Trophoblast cell (in vitro differentiated cells and primary cell): ENCODE measurements around the gene ZIC2.

Experiments used
- DNase-seq, 2 donors: peaks; one replicate each; pipeline ENCODE4 v3.0.0-alpha.2; 2016
- H2AFZ ChIP-seq: 2 replicates; pipeline ENCODE4 v1.6.1; 2013; ENCODE audit warnings: low read length, moderate library complexity, mild to moderate bottlenecking; ENCODE audit not compliant: insufficient read depth, poor library complexity
- H2AK5ac ChIP-seq: 2 replicates; pipeline ENCODE4 v1.6.1; 2013; ENCODE audit warnings: mild to moderate bottlenecking, low read length
- H2BK120ac ChIP-seq: 2 replicates; pipeline ENCODE4 v1.6.1; 2013; ENCODE audit warnings: low read length, mild to moderate bottlenecking, moderate library complexity; ENCODE audit not compliant: insufficient read depth, poor library complexity
- H2BK12ac ChIP-seq: 2 replicates; pipeline ENCODE4 v1.6.1; 2013; ENCODE audit warnings: mild to moderate bottlenecking, low read length, moderate library complexity
- H2BK5ac ChIP-seq: 2 replicates; pipeline ENCODE4 v1.6.1; 2013; ENCODE audit warnings: low read length, low read depth, moderate library complexity, mild to moderate bottlenecking; ENCODE audit not compliant: poor library complexity
- H3K14ac ChIP-seq: 2 replicates; pipeline ENCODE4 v1.6.1; 2013; ENCODE audit warnings: mild to moderate bottlenecking, low read length
- H3K18ac ChIP-seq: 2 replicates; pipeline ENCODE4 v1.6.1; 2013; ENCODE audit warnings: mild to moderate bottlenecking, low read length
- H3K23ac ChIP-seq: 2 replicates; pipeline ENCODE4 v1.6.1; 2013; ENCODE audit warnings: low read length
- H3K27ac ChIP-seq: 2 replicates; pipeline ENCODE4 v1.5.1; 2013; ENCODE audit warnings: low read depth, mild to moderate bottlenecking, inconsistent platforms, low read length, moderate library complexity
- H3K27me3 ChIP-seq: 2 replicates; pipeline ENCODE4 v1.6.1; 2013; ENCODE audit warnings: inconsistent platforms, mild to moderate bottlenecking, low read length, moderate library complexity; ENCODE audit not compliant: insufficient read depth
- H3K36me3 ChIP-seq, 2 experiments: 1 replicate in 1 of 2; 2 replicates in 1 of 2; pipeline ENCODE4 v1.6.1; 2013; ENCODE audit warnings: low read length in 2 of 2, mild to moderate bottlenecking in 2 of 2, moderate library complexity in 1 of 2; ENCODE audit not compliant: insufficient read depth in 2 of 2, control insufficient read depth in 1 of 2
- H3K4ac ChIP-seq: 2 replicates; pipeline ENCODE4 v1.6.1; 2013; ENCODE audit warnings: low read depth, mild to moderate bottlenecking, low read length, moderate library complexity
- H3K4me1 ChIP-seq, 2 experiments: 1 replicate in 1 of 2; 2 replicates in 1 of 2; pipeline ENCODE4 v1.6.1; 2013; ENCODE audit warnings: low read length in 2 of 2, mild to moderate bottlenecking in 2 of 2, moderate library complexity in 1 of 2; ENCODE audit not compliant: insufficient read depth in 2 of 2, control insufficient read depth in 1 of 2
- H3K4me2 ChIP-seq: 2 replicates; pipeline ENCODE4 v1.6.1; 2013; ENCODE audit warnings: inconsistent platforms, mild to moderate bottlenecking, low read length, moderate library complexity
- H3K4me3 ChIP-seq: 2 replicates; pipeline ENCODE4 v1.5.1; 2013; ENCODE audit warnings: mild to moderate bottlenecking, low read depth, low read length, inconsistent platforms
- H3K79me1 ChIP-seq: one replicate; pipeline ENCODE4 v1.6.1; 2013; ENCODE audit warnings: low read length
- H3K79me2 ChIP-seq: 2 replicates; pipeline ENCODE4 v1.6.1; 2013; ENCODE audit warnings: low read length, mild to moderate bottlenecking; ENCODE audit not compliant: control insufficient read depth, insufficient read depth, poor library complexity
- H3K9ac ChIP-seq: 2 replicates; pipeline ENCODE4 v1.6.1; 2013; ENCODE audit warnings: mild to moderate bottlenecking, low read length
- H3K9me3 ChIP-seq: 2 replicates; pipeline ENCODE4 v1.6.1; 2013; ENCODE audit warnings: low read depth, mild to moderate bottlenecking, control low read depth, inconsistent platforms, low read length; ENCODE audit not compliant: insufficient read depth
- H4K12ac ChIP-seq: 2 replicates; pipeline ENCODE4 v1.6.1; 2013; ENCODE audit warnings: low read depth, mild to moderate bottlenecking, low read length, moderate library complexity
- H4K8ac ChIP-seq: 2 replicates; pipeline ENCODE4 v1.6.1; 2013; ENCODE audit warnings: low read depth, mild to moderate bottlenecking, low read length, moderate library complexity
- H4K91ac ChIP-seq: one replicate; pipeline ENCODE4 v1.6.1; 2013; ENCODE audit warnings: low read depth, mild to moderate bottlenecking, low read length, moderate library complexity
- WGBS: extraction: QIAGEN DNeasy Blood & Tissue Kit; methylation state at CpG from one replicate; pipeline ENCODE4 v1.1.7; 2013; ENCODE audit warnings: missing lambda C conversion rate; ENCODE audit not compliant: insufficient read length, insufficient coverage; ENCODE audit errors: extremely low coverage; 5-methylcytosine and 5-hydroxymethylcytosine counted together

ZIC2 gene

DNA sequence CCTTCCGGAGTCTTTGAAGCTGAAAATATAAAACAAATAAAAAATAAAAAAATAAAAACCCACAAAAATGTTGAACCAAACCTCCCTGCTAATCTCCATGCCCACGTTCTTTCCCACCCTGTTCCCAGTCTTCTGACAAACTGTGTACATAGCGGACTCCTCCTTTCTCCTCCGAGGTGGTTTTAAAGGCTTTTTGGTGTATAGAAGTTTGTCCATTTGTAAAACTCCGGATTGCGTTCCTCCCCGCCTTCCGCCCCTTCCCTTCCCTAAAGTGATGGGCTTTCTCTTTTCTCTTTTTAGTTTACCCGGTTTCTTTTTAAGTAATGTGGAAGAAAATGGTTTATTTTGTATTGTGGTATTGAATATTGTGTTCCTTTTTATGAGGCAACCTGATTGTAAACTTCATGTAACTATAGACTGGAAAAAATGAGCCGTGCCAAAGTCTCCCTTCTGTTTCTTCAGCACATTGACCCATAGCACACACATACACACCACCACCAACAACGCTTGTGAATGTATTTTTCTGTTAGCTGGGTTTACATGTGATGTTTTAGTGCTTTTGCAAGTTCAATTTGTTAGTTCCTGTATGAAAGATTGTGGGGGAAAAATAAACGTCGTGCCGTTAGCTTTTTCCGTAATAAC is 4.4 kb downstream of the ZIC2 start:
- no peak overlapping the region for H3K23ac ChIP-seq
- H3K4me2 ChIP-seq = no peak overlapping the region

DNA sequence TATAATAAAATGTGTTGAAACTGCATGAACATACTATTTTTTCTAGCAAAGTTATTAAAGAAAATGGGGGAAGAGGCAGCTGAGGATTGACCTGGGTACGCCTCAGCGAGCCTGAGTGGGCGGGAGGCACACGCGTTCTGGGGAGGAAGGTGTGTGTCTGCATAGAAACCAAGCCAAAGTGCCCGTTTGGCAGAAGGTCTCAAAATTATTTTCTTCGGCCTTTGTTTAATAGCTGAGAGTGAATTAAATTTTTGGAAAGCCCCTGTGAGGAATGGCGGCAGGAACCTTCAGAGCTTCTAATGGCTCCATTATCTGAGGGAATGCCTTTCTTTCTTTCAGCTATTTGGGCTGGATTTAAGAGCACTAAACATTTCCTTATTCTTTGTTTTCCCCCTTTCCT is 5.2 kb downstream of the ZIC2 start:
- peaks cover 11% of the 10 kb centered on the region for H3K9me3 ChIP-seq
- H4K91ac ChIP-seq = no peak overlapping the region
- H3K27ac ChIP-seq = no peak overlapping the region
- no peak overlapping the region for H2BK120ac ChIP-seq
- WGBS = no CpG with 5 or more reads among the region's 8 CpGs
- H3K36me3 ChIP-seq = no peaks in the 10 kb centered on the region
- no peak overlapping the region for H4K12ac ChIP-seq
- H3K23ac ChIP-seq = no peak overlapping the region
- no peak overlapping the region for H3K4me3 ChIP-seq
- H3K9ac ChIP-seq = no peak overlapping the region
- H3K4me1 ChIP-seq = peaks cover 3 to 10% of the 10 kb centered on the region in 2 experiments
- H3K27me3 ChIP-seq = peaks cover 92% of the 10 kb centered on the region
- no peak overlapping the region for H4K8ac ChIP-seq
- H3K79me2 ChIP-seq = no peaks in the 10 kb centered on the region
- H2BK5ac ChIP-seq = no peak overlapping the region
- no peak overlapping the region for H2AFZ ChIP-seq
- no peak overlapping the region for H3K4ac ChIP-seq
- no peaks in the 10 kb centered on the region for H3K79me1 ChIP-seq
- H2AK5ac ChIP-seq = no peak overlapping the region
- no peak overlapping the region for H3K4me2 ChIP-seq
- no peak overlapping the region for H3K14ac ChIP-seq
- no peak for DNase-seq
- H3K18ac ChIP-seq = no peak overlapping the region
- no peak overlapping the region for H2BK12ac ChIP-seq

More for the DNA sequence above, 4.4 kb downstream of the ZIC2 start:
- Histone ChIP-seq H4K91ac (no peak overlapping the region), H3K79me2 (no peaks in the 10 kb centered on the region), H2BK12ac (no peak overlapping the region), H3K4ac (no peak overlapping the region), H2AK5ac (no peak overlapping the region), H3K4me3 (no peak overlapping the region), H4K8ac (no peak overlapping the region), H3K4me1 (peaks cover 7 to 14% of the 10 kb centered on the region in 2 experiments), H3K9ac (no peak overlapping the region), H3K27me3 (peaks cover 91% of the 10 kb centered on the region), H2BK5ac (no peak overlapping the region), H2AFZ (no peak overlapping the region), H3K18ac (no peak overlapping the region), H3K79me1 (no peaks in the 10 kb centered on the region), H3K14ac (no peak overlapping the region), H2BK120ac (no peak overlapping the region), H3K36me3 (no peaks in the 10 kb centered on the region), H3K27ac (no peak overlapping the region), H3K9me3 (peaks cover 11% of the 10 kb centered on the region), H4K12ac (no peak overlapping the region)
- no peak for DNase-seq
- WGBS = no CpG with 5 or more reads among the region's 15 CpGs

- no CpG with 5 or more reads among the region's 20 CpGs for WGBS
- no peak overlapping the region for H2AK5ac ChIP-seq
- no peak overlapping the region for H3K27ac ChIP-seq
- H3K18ac ChIP-seq = no peak overlapping the region
- peaks cover 11% of the 10 kb centered on the region for H3K9me3 ChIP-seq
- H3K4ac ChIP-seq = no peak overlapping the region
- no peak overlapping the region for H3K4me3 ChIP-seq
- no peak overlapping the region for H3K4me2 ChIP-seq
- no peak overlapping the region for H4K12ac ChIP-seq
- H4K91ac ChIP-seq = no peak overlapping the region
- no peak overlapping the region for H4K8ac ChIP-seq
- no peak overlapping the region for H2BK120ac ChIP-seq
- H3K9ac ChIP-seq = no peak overlapping the region
- no peak overlapping the region for H2BK12ac ChIP-seq
- H3K79me2 ChIP-seq = no peaks in the 10 kb centered on the region
- no peaks in the 10 kb centered on the region for H3K36me3 ChIP-seq
- H3K23ac ChIP-seq = no peak overlapping the region
- H2BK5ac ChIP-seq = no peak overlapping the region
- peaks cover 92% of the 10 kb centered on the region for H3K27me3 ChIP-seq
- no peak overlapping the region for H2AFZ ChIP-seq
- H3K14ac ChIP-seq = no peak overlapping the region
- peaks cover 0 to 4% of the 10 kb centered on the region in 2 experiments for H3K4me1 ChIP-seq
- H3K79me1 ChIP-seq = no peaks in the 10 kb centered on the region
- DNase-seq = no peak
These were observed 5.8 kb downstream of the ZIC2 start for GRCh38 chr13:99987154-99988019.

DNA sequence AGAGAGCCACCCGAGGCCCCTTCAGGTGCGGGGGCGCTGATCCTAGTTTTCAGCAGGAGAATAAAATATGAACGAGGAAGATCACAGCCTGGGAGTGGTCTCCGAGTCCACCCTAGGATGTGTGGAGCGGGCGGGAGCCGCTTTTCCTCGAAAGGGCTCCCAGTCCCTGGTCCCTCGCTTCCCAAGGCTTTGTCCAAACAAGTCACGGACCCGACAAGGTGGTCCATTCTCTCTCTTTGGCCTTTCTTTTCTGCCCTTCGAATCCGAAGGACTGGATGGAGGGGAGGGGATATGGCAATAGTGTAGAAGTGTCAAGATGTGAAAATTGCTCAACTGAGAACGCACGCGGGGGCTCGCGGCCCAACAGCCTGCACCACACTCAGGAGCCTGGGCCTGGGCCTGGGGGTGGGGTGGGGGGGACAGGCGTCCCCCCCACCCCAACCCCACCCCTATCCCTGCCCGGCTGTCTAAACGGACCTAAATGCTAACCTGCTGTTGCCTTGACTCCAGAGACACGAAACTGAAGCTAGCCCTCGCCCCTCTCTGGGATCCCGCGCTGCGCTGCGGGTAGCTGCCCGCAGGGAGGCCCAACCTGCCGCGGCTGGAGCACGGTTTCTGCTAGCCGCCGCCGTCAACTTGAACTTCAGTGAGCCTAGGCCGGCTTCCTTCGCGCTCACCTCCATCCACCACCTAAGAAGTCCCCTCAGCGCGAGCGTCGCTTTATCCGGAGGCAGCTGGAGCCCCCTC is 7.1 kb downstream of the ZIC2 start:
- no peak overlapping the region for H2AK5ac ChIP-seq
- no peak overlapping the region for H2BK12ac ChIP-seq
- H3K4me1 ChIP-seq = peaks cover 0 to 3% of the 10 kb centered on the region in 2 experiments
- no peak overlapping the region for H3K4me3 ChIP-seq
- H2BK5ac ChIP-seq = no peak overlapping the region
- no peak overlapping the region for H3K23ac ChIP-seq
- peaks cover 7% of the 10 kb centered on the region for H3K9me3 ChIP-seq
- H3K9ac ChIP-seq = no peak overlapping the region
- H3K18ac ChIP-seq = no peak overlapping the region
- H3K27me3 ChIP-seq = peaks cover 83% of the 10 kb centered on the region
- H3K79me1 ChIP-seq = no peaks in the 10 kb centered on the region
- no peak overlapping the region for H4K91ac ChIP-seq
- no peak overlapping the region for H3K27ac ChIP-seq
- no peak overlapping the region for H3K4me2 ChIP-seq
- no peak overlapping the region for H4K12ac ChIP-seq
- H3K36me3 ChIP-seq = no peaks in the 10 kb centered on the region
- no peak overlapping the region for H4K8ac ChIP-seq
- no CpG with 5 or more reads among the region's 43 CpGs for WGBS
- H2BK120ac ChIP-seq = no peak overlapping the region
- no peak overlapping the region for H2AFZ ChIP-seq
- no peaks in the 10 kb centered on the region for H3K79me2 ChIP-seq
- no peak overlapping the region for H3K4ac ChIP-seq
- DNase-seq = no peak
- H3K14ac ChIP-seq = no peak overlapping the region
